ENCODE data around the gene EGFR. TPM values are rescaled to one million over a fixed set of nuclear protein-coding genes. Genes with fewer than 3 reads are reported as not detected.
A peak's percentile ranks its signal among the peaks of the same experiment; 100 is the strongest.

The EGFR gene
- total RNA-seq, 1 experiment from 2014 or later: 50.0 TPM

- CTCF ChIA-PET: no interaction called here
- H3K36me3 ChIP-seq (ENCODE audit: low read depth, low read length): peaks cover 76% of the 10 kb centered on the region
Observed at GRCh38 chr7:55162476-55162875, 143.7 kb downstream of the EGFR start.

GRCh38 chr7:55163733-55164132 is 144.9 kb downstream of the EGFR start:
- no peak overlapping the region for H3K4me2 ChIP-seq (ENCODE audit: low read length)
- ATAC-seq (no peak), DNase-seq (no peak)
- ChIA-PET CTCF (no interaction called here), POLR2A (ENCODE audit: unreplicated experiment) (no interaction called here)
- no peaks in the 10 kb centered on the region for H3K9me3 ChIP-seq (ENCODE audit: low read length)
- peaks cover 10% of the 10 kb centered on the region for H3K4me1 ChIP-seq (ENCODE audit: insufficient read depth, low read length)
- intact Hi-C loops (cut with micrococcal nuclease): no loop called here
- H3K4me3 ChIP-seq (ENCODE audit: low read length): no peak overlapping the region
- H3K36me3 ChIP-seq (ENCODE audit: low read depth, low read length): peaks cover 66% of the 10 kb centered on the region
- no peaks in the 10 kb centered on the region for H3K9me2 ChIP-seq (replicated peaks; ENCODE audit: low read length)
- no peaks in the 10 kb centered on the region for H4K20me1 ChIP-seq (ENCODE audit: low read length)
- H3F3A ChIP-seq (ENCODE audit: low read length, unreplicated experiment): no peaks in the 10 kb centered on the region
- no peak overlapping the region for H3K27ac ChIP-seq (ENCODE audit: low read length)
- no peak overlapping the region for H2AFZ ChIP-seq (ENCODE audit: low read length)
- TF ChIP-seq EZH2 (IDR thresholded peaks at IDR 0.05; ENCODE audit: low read length, unreplicated experiment) (no peak), EZH2phosphoT487 (IDR thresholded peaks at IDR 0.05; ENCODE audit: borderline replicate concordance, low read length) (no peak), CTCF (conservative IDR thresholded peaks at IDR 0.05; ENCODE audit: low read depth, low read length) (no peak)
- BruUV-seq (replicated peaks): no TSS peak
- H3K27me3 ChIP-seq (ENCODE audit: low read length): no peaks in the 10 kb centered on the region
- no peak overlapping the region for H3K9ac ChIP-seq (ENCODE audit: low read length)
- H3K79me2 ChIP-seq (ENCODE audit: low read length): no peaks in the 10 kb centered on the region

More at GRCh38 chr7:55162476-55162875, 143.7 kb downstream of the EGFR start:
- H3K9me2 ChIP-seq (replicated peaks; ENCODE audit: low read length): no peaks in the 10 kb centered on the region
- H3K9ac ChIP-seq (ENCODE audit: low read length): no peak overlapping the region
- H3F3A ChIP-seq (ENCODE audit: low read length, unreplicated experiment): no peaks in the 10 kb centered on the region
- no peaks in the 10 kb centered on the region for H4K20me1 ChIP-seq (ENCODE audit: low read length)
- no peak overlapping the region for H3K4me3 ChIP-seq (ENCODE audit: low read length)
- H3K4me1 ChIP-seq (ENCODE audit: insufficient read depth, low read length): peaks cover 22% of the 10 kb centered on the region
- no peaks in the 10 kb centered on the region for H3K27me3 ChIP-seq (ENCODE audit: low read length)
- H2AFZ ChIP-seq (ENCODE audit: low read length): no peak overlapping the region
- no peaks in the 10 kb centered on the region for H3K79me2 ChIP-seq (ENCODE audit: low read length)
- no peaks in the 10 kb centered on the region for H3K9me3 ChIP-seq (ENCODE audit: low read length)
- no peak overlapping the region for H3K27ac ChIP-seq (ENCODE audit: low read length)
- intact Hi-C loops (cut with micrococcal nuclease): no loop called here
- H3K4me2 ChIP-seq (ENCODE audit: low read length): no peak overlapping the region
- POLR2A ChIA-PET (ENCODE audit: unreplicated experiment): no interaction called here
- TF ChIP-seq CTCF (conservative IDR thresholded peaks at IDR 0.05; ENCODE audit: low read depth, low read length) (no peak), EZH2 (IDR thresholded peaks at IDR 0.05; ENCODE audit: low read length, unreplicated experiment) (no peak), EZH2phosphoT487 (IDR thresholded peaks at IDR 0.05; ENCODE audit: borderline replicate concordance, low read length) (no peak)
- no peak for ATAC-seq
- BruUV-seq (replicated peaks): no TSS peak
- no peak for DNase-seq

DNA sequence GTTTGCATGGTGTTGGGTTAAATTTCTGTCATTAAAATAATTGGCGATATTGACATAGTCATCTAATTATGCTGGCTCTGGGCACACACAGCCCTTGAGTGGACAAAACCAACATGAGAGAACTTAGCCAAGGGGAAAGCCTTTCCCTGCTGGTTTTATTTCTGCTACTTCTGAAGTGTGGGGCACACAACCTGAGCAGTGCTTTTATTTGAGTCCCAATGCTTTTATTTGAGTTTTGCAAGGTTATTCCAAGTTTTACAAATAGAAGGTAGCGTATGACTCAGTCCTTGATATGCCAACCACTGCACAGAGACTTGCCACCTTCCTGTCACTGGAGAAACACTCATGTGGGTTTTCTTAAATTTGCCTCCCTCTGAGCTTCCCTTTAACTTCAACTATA is 145.7 kb downstream of the EGFR start:
- Histone ChIP-seq H3K27ac (ENCODE audit: low read length) (no peak overlapping the region), H3K4me1 (ENCODE audit: insufficient read depth, low read length) (peaks cover 4% of the 10 kb centered on the region; the same call in 1 of the 2 replicates), H3K9me3 (ENCODE audit: low read length) (no peaks in the 10 kb centered on the region), H3K9ac (ENCODE audit: low read length) (no peak overlapping the region), H4K20me1 (ENCODE audit: low read length) (no peaks in the 10 kb centered on the region), H3K27me3 (ENCODE audit: low read length) (no peaks in the 10 kb centered on the region), H3F3A (ENCODE audit: low read length, unreplicated experiment) (no peaks in the 10 kb centered on the region), H3K9me2 (replicated peaks; ENCODE audit: low read length) (no peaks in the 10 kb centered on the region), H2AFZ (ENCODE audit: low read length) (no peak overlapping the region), H3K4me3 (ENCODE audit: low read length) (no peak overlapping the region), H3K36me3 (ENCODE audit: low read depth, low read length) (peaks cover 58% of the 10 kb centered on the region), H3K4me2 (ENCODE audit: low read length) (no peak overlapping the region), H3K79me2 (ENCODE audit: low read length) (no peaks in the 10 kb centered on the region)
- POLR2A ChIA-PET (ENCODE audit: unreplicated experiment): interaction anchor here (0.6 kb wide), 1 partner anchor 70 kb away, joined by 3 read pairs; no protein-coding TSS in a partner anchor
- no peak for DNase-seq
- peak; percentile 80 for ATAC-seq
- CTCF ChIA-PET: no interaction called here
- intact Hi-C loops (cut with micrococcal nuclease): no loop called here
- BruUV-seq (replicated peaks): no TSS peak
- TF ChIP-seq EZH2phosphoT487 (IDR thresholded peaks at IDR 0.05; ENCODE audit: borderline replicate concordance, low read length) (no peak), EZH2 (IDR thresholded peaks at IDR 0.05; ENCODE audit: low read length, unreplicated experiment) (no peak), CTCF (conservative IDR thresholded peaks at IDR 0.05; ENCODE audit: low read depth, low read length) (no peak)
